GM23338 (cell line): Measurements from ENCODE around the gene LY6G6D. TPM values are rescaled to one million over a fixed set of nuclear protein-coding genes. Genes with fewer than 3 reads are reported as not detected.

ENCODE experiments used
- ATAC-seq: fragments of 200-7000 bp; cut with Tn5 transposase; 3 replicates; pipeline ENCODE4 v1.9.1; 2020
- DNase-seq: peaks from one replicate; pipeline ENCODE4 v3.0.0-alpha.2; 2015; ENCODE audit warnings: low spot score
- H2AFZ ChIP-seq: fragments of 200-600 bp; sonication (generic); 2 replicates; pipeline ENCODE4 v1.8.0; 2016; ENCODE audit warnings: antibody characterized with exemption, mild to moderate bottlenecking, moderate library complexity
- H3F3A ChIP-seq: fragments of 200-600 bp; sonication (generic); replicated peaks from 2 replicates; pipeline ENCODE4 v1.8.0; 2017; ENCODE audit warnings: antibody characterized with exemption, mixed run types, low read depth
- H3K27ac ChIP-seq: fragments of 200-600 bp; sonication (generic); 2 replicates; pipeline ENCODE4 v1.6.1; 2016; ENCODE audit warnings: low read depth
- H3K27me3 ChIP-seq: fragments of 200-600 bp; sonication (generic); 2 replicates; pipeline ENCODE4 v1.8.0; 2016; ENCODE audit warnings: mild to moderate bottlenecking, mixed run types, moderate library complexity; ENCODE audit not compliant: insufficient read depth
- H3K36me3 ChIP-seq: fragments of 200-600 bp; sonication (generic); 2 replicates; pipeline ENCODE4 v1.8.0; 2016; ENCODE audit warnings: mild to moderate bottlenecking; ENCODE audit not compliant: insufficient read depth
- H3K4me1 ChIP-seq: fragments of 200-600 bp; sonication (generic); 2 replicates; pipeline ENCODE4 v1.8.0; 2016; ENCODE audit warnings: mild to moderate bottlenecking, moderate library complexity; ENCODE audit not compliant: insufficient read depth
- H3K4me2 ChIP-seq: fragments of 200-600 bp; sonication (generic); 2 replicates; pipeline ENCODE4 v1.7.1; 2017; ENCODE audit warnings: mixed run types
- H3K4me3 ChIP-seq: fragments of 200-600 bp; sonication (generic); 2 replicates; pipeline ENCODE4 v1.6.1; 2016; ENCODE audit warnings: mixed run types
- H3K79me2 ChIP-seq: fragments of 200-600 bp; sonication (generic); replicated peaks from 2 replicates; pipeline ENCODE4 v1.8.0; 2017; ENCODE audit warnings: mild to moderate bottlenecking; ENCODE audit not compliant: insufficient read depth
- H3K9me2 ChIP-seq: fragments of 200-600 bp; sonication (generic); 2 replicates; pipeline ENCODE4 v1.8.0; 2017; ENCODE audit not compliant: insufficient read depth
- H4K20me1 ChIP-seq: fragments of 200-600 bp; sonication (generic); replicated peaks from 2 replicates; pipeline ENCODE4 v1.8.0; 2017; ENCODE audit warnings: mild to moderate bottlenecking; ENCODE audit not compliant: insufficient read depth
- H3K27ac Mint-ChIP-seq: 2 replicates; pipeline ENCODE4 v1.8.0; 2020; ENCODE audit warnings: inconsistent platforms, mild to moderate bottlenecking, moderate library complexity, mixed read lengths
- H3K27me3 Mint-ChIP-seq: 3 replicates; pipeline ENCODE4 v1.8.0; 2022; ENCODE audit warnings: low read depth, mild to moderate bottlenecking, moderate library complexity, mixed read lengths, inconsistent platforms; ENCODE audit not compliant: insufficient read depth, poor library complexity
- H3K36me3 Mint-ChIP-seq: 3 replicates; pipeline ENCODE4 v1.8.0; 2021; ENCODE audit warnings: low read depth, mild to moderate bottlenecking, inconsistent platforms, moderate library complexity, mixed read lengths
- H3K4me1 Mint-ChIP-seq: 3 replicates; pipeline ENCODE4 v1.8.0; 2020; ENCODE audit warnings: mild to moderate bottlenecking, inconsistent platforms, mixed read lengths
- H3K4me3 Mint-ChIP-seq: 3 replicates; pipeline ENCODE4 v1.8.0; 2021; ENCODE audit warnings: moderate library complexity, mild to moderate bottlenecking, inconsistent platforms, mixed read lengths
- H3K9me3 Mint-ChIP-seq: 3 replicates; pipeline ENCODE4 v1.8.0; 2020; ENCODE audit warnings: moderate library complexity, mild to moderate bottlenecking, inconsistent platforms, mixed read lengths
- CREB1 ChIP-seq: fragments of 250-450 bp; sonication (Bioruptor Pico); IDR thresholded peaks from 2 replicates; pipeline ENCODE4 v1.5.0; 2020; ENCODE audit warnings: low read depth, mild to moderate bottlenecking, moderate library complexity
- EZH2phosphoT487 ChIP-seq: fragments of 200-600 bp; sonication (generic); IDR thresholded peaks from one replicate; pipeline ENCODE4 v1.8.1; 2018; ENCODE audit warnings: antibody characterized with exemption; ENCODE audit not compliant: unreplicated experiment
- JUNB ChIP-seq: IDR thresholded peaks from one replicate; pipeline ENCODE4 v1.6.1; 2016; ENCODE audit warnings: antibody characterized with exemption; ENCODE audit not compliant: unreplicated experiment
- NANOG ChIP-seq: IDR thresholded peaks from 2 replicates; pipeline ENCODE4 v1.6.1; 2016; ENCODE audit warnings: antibody characterized with exemption, borderline replicate concordance
- STAT1 ChIP-seq: IDR thresholded peaks from one replicate; pipeline ENCODE4 v1.6.1; 2016; ENCODE audit warnings: antibody characterized with exemption; ENCODE audit not compliant: unreplicated experiment
- ZNF331 ChIP-seq: fragments of 250-450 bp; sonication (Bioruptor Pico); IDR thresholded peaks from 2 replicates; pipeline ENCODE4 v1.5.0; 2020; ENCODE audit warnings: low read depth, mild to moderate bottlenecking, moderate library complexity
- ZNF462 ChIP-seq: fragments of 250-450 bp; sonication (Bioruptor Pico); IDR thresholded peaks from 2 replicates; pipeline ENCODE4 v1.5.0; 2020; ENCODE audit warnings: mild to moderate bottlenecking, moderate library complexity
- polyA plus RNA-seq: library from polyadenylated mRNA; unstranded; fragments of >200 nt; fragmentation: Nextera tagmentation; extraction: Ambion mirVana; gene quantifications from 2 replicates; pipeline ENCODE4 v1.2.1, GENCODE V29; 2016
- total RNA-seq: library from RNA; depleted of rRNA; stranded (reverse); fragments of >200 nt; shearing (Covaris generic); gene quantifications from 2 replicates; pipeline ENCODE4 v1.2.3, GENCODE V29; 2014

Gene LY6G6D
- total and polyA plus RNA-seq, 2 experiments from 2014 or later = not detected

- Histone ChIP-seq H4K20me1 (no peaks in the 10 kb centered on the region), H3K4me2 (no peak overlapping the region), H3F3A (no peaks in the 10 kb centered on the region), H2AFZ (no peak overlapping the region), H3K4me1 (no peaks in the 10 kb centered on the region), H3K27me3 (no peaks in the 10 kb centered on the region), H3K9me2 (no peaks in the 10 kb centered on the region), H3K36me3 (peaks cover 6% of the 10 kb centered on the region; the same call in 1 of the 2 replicates), H3K27ac (no peak overlapping the region), H3K79me2 (no peaks in the 10 kb centered on the region), H3K4me3 (no peak overlapping the region)
- Mint-ChIP-seq H3K36me3 (peaks cover 21% of the 10 kb centered on the region), H3K27me3 (peaks cover 6% of the 10 kb centered on the region), H3K4me3 (no peak overlapping the region), H3K4me1 (no peaks in the 10 kb centered on the region; the same call in 2 of the 3 replicates), H3K27ac (no peak overlapping the region), H3K9me3 (no peaks in the 10 kb centered on the region)
- ATAC-seq = no peak
- DNase-seq = no peak
- TF ChIP-seq CREB1 (CRISPR knock-in tag) (no peak), JUNB (no peak), STAT1 (no peak), EZH2phosphoT487 (no peak), ZNF462 (CRISPR knock-in tag) (no peak), ZNF331 (CRISPR knock-in tag) (no peak), NANOG (no peak)
Measured at GRCh38 chr6:31690231-31691077, 24.7 kb upstream of the LY6G6D start.
